GM18526 (cell line): ENCODE data around the gene FAM98C.

ENCODE experiments used
- POLR2A ChIP-seq: IDR thresholded peaks from 3 replicates; pipeline ENCODE4 v1.6.1; 2011; ENCODE audit not compliant: insufficient read length; ENCODE audit errors: extremely low read depth

The FAM98C gene

GRCh38 chr19:38402967-38403674 lies at the start of gene FAM98C:
Gene FAM98C, plus strand, starts transcription at chr19:38403093. Its CDS starts 61 bp downstream, at chr19:38403154.
- TF ChIP-seq POLR2A, result peak; percentile 46

DNA sequence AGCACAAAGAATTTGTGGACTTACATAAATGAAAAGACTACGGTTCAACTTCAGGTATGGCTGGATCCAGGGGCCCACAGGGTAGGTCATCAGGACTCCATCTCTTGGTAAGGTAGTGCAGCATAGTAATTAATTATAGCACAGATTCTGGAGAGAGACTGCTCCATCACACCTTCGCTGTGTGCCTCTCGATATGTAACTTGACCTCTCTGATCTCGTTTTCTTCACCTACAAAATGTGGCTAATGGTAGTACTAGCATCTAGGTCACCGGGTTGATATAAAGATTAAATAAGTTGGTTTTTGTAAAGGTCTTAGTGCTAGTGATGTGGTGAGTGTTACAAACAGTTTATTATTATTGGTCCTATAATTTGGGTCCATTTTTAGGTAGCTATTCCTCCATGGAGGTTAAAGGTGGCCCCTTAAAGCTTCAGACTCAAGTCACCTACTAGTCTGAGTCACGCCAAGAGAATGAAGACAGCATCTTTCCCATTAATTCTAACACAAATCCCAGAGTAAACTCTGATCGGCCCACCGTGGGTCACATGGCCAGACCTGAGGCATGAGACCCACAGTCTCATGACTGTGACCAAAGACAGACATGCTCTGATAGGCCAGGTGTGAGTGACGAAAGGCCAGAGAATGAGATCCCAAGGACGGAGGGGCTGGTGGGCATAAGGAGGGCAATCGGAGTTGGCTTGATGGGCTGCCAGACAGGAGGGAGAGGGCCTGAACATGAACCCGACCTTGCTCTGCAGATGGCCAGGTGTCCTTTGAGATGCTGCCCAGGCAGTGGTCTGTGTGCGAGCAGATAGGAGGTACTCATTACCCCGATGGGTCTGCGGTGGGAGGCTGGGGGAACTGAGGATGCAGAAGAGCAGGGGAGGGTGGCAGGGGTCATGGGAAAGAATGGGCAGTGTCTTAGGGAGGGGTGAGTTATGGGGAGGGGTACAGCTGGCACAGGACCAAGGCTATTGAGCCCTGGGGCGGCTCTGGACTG lies 46.9 kb upstream of the FAM98C start:
- no peak for TF ChIP-seq POLR2A

GRCh38 chr19:38358071-38358470 lies 44.8 kb upstream of the FAM98C start:
- TF ChIP-seq POLR2A, result no peak

- TF ChIP-seq POLR2A, result no peak
These were observed 43.5 kb upstream of the FAM98C start for GRCh38 chr19:38359242-38360021.

- no peak for TF ChIP-seq POLR2A
These were observed 42.5 kb upstream of the FAM98C start for GRCh38 chr19:38360351-38360750.

GRCh38 chr19:38360839-38361631 lies 41.9 kb upstream of the FAM98C start:
- TF ChIP-seq POLR2A, result no peak

DNA sequence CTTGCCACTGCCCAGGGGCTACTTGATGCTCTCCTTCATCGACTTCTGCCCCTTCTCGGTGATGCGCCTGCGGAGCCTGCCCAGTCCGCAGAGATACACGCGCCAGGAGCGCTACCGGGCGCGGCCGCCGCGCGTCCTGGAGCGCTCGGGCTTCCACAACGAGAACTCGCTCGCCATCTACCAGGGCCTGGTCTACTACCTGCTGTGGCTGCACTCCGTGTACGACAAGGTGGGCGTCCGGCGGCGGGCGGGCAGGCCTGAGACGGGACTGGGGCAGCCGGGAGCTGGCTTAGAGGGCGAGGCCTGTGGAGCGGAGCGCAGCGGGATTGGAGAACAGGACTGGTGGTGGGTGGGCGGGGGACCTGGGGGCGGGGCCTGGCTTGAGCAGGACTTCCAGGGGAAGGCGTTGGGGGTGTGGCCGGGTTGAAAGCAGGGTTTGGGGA lies 41.2 kb upstream of the FAM98C start:
- no peak for TF ChIP-seq POLR2A

- TF ChIP-seq POLR2A, result no peak
These were observed 40.6 kb upstream of the FAM98C start for GRCh38 chr19:38362076-38362945.

- TF ChIP-seq POLR2A, result no peak
These were observed 35.9 kb upstream of the FAM98C start for GRCh38 chr19:38367041-38367440.

DNA sequence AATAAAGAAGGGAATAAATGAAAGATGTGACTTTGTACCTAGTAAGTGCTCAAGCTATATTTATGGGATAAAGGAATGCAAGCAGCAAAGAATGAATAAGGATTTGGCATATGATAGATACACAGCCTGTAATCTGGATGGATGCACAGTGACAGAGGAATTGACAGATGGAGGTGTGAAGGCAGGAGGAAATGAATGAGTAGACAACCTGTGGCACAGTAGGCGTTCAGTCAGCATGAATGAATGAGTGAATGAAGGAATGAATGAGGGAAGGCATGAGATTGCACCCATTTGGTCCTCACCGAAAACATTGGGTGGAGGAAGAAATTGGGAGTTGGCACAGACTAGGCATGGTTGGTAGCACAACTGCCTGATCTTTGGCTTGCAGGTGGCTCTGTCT lies 33.3 kb upstream of the FAM98C start:
- no peak for TF ChIP-seq POLR2A

DNA sequence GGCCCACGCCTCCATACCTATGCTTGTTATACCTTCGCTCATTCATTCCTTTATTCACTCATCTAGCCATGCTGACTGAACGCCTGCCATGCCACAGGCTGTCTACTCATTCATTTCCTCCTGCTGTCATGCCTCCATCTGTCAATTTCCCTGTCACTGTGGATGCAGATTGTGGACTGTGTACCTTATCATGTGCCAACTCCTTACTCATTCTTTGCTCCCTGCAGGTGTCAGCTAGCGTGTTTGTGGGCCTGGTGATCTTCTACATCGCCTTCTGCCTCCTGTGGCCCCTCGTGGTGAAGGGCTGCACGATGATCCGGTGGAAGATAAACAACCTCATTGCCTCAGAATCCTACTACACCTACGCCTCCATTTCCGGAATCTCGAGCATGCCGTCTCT lies 32.6 kb upstream of the FAM98C start:
- no peak for TF ChIP-seq POLR2A

GRCh38 chr19:38371081-38371480 lies 31.8 kb upstream of the FAM98C start:
- TF ChIP-seq POLR2A, result no peak

GRCh38 chr19:38373907-38374331 lies 29.0 kb upstream of the FAM98C start:
- no peak for TF ChIP-seq POLR2A

DNA sequence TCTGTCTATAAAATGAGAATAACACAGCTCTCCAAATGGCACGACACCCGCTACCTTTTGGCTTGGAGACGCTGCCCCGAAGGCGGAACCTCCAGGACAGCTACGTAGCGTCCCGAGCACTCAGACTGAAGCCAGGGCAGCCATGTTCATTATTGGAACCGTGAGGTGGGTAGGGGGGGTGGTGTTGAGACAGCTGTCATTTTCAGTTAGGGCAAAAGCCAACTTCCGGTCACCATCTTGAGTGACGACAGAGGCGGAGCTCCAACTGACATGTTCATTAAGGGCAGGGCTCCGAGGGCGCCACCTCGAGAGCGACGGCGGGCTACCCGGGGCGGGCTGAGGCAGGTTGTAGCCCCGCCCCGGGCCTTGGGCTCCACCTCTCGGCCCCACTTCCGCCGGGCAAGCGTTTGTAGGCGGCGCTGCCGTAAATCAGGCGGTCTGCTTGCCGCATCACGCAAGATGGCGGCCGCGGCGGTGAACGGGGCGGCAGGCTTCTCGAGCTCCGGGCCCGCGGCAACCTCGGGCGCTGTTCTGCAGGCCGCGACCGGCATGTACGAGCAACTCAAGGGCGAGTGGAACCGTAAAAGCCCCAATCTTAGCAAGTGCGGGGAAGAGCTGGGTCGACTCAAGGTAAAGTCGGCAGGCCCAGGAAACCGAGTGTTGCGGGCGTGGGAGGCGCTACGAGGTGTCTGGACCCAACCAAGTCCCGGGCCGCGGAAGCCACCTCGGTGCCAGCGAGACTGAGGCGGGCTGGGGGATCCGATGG lies 28.4 kb upstream of the FAM98C start, which contains the start of gene PSMD8:
Gene PSMD8 (plus strand): TSS at position 240 of the 766 bp plus-strand sequence. CDS start 31 bp downstream, at position 271.
- TF ChIP-seq POLR2A, result peak; percentile 96
